H9 (cell line): ENCODE results near the gene GPR45. TPM values are rescaled to one million over a fixed set of nuclear protein-coding genes. Genes with fewer than 3 reads are reported as not detected.

Experiments
- DNase-seq: peaks from one replicate; pipeline ENCODE4 v3.0.0-alpha.2; 2017
- H2AFZ ChIP-seq: one replicate; pipeline ENCODE4 v1.6.1; 2013; ENCODE audit warnings: mild to moderate bottlenecking, low read length, control low read depth, moderate library complexity
- H2AK5ac ChIP-seq: 2 replicates; pipeline ENCODE4 v1.6.1; 2013; ENCODE audit warnings: low read length, control low read depth, mixed read lengths; ENCODE audit not compliant: insufficient read length
- H2BK120ac ChIP-seq: one replicate; pipeline ENCODE4 v1.6.1; 2013; ENCODE audit warnings: low read depth, mild to moderate bottlenecking, low read length, control low read depth, inconsistent platforms; ENCODE audit not compliant: poor library complexity, severe bottlenecking
- H2BK12ac ChIP-seq: 2 replicates; pipeline ENCODE4 v1.6.1; 2013; ENCODE audit warnings: low read length, control low read depth, mixed read lengths, low read depth; ENCODE audit not compliant: insufficient read length
- H2BK15ac ChIP-seq: 2 replicates; pipeline ENCODE4 v1.6.1; 2013; ENCODE audit warnings: low read depth, low read length, control low read depth
- H2BK20ac ChIP-seq: one replicate; pipeline ENCODE4 v1.6.1; 2013; ENCODE audit warnings: low read depth, mild to moderate bottlenecking, low read length, control low read depth, inconsistent platforms; ENCODE audit not compliant: poor library complexity, severe bottlenecking
- H2BK5ac ChIP-seq: 2 replicates; pipeline ENCODE4 v1.6.1; 2013; ENCODE audit warnings: low read length, control low read depth, mixed read lengths; ENCODE audit not compliant: insufficient read length
- H3K14ac ChIP-seq: 2 replicates; pipeline ENCODE4 v1.6.1; 2013; ENCODE audit warnings: low read length, control low read depth; ENCODE audit not compliant: insufficient read depth
- H3K18ac ChIP-seq: 2 replicates; pipeline ENCODE4 v1.6.1; 2013; ENCODE audit warnings: low read depth, mild to moderate bottlenecking, mixed read lengths, low read length, control low read depth; ENCODE audit not compliant: insufficient read length
- H3K23ac ChIP-seq: 2 replicates; pipeline ENCODE4 v1.6.1; 2013; ENCODE audit warnings: low read length, control low read depth, mixed read lengths, low read depth; ENCODE audit not compliant: insufficient read length
- H3K23me2 ChIP-seq: 2 replicates; pipeline ENCODE4 v1.6.1; 2013; ENCODE audit warnings: low read depth, mild to moderate bottlenecking, mixed read lengths, low read length, control low read depth; ENCODE audit not compliant: insufficient read length, poor library complexity, severe bottlenecking
- H3K27ac ChIP-seq: 2 replicates; pipeline ENCODE4 v1.5.1; 2013; ENCODE audit warnings: low read length, control low read depth, mixed read lengths, low read depth; ENCODE audit not compliant: insufficient read length
- H3K27me3 ChIP-seq: 2 replicates; pipeline ENCODE4 v1.6.1; 2013; ENCODE audit warnings: low read length, control low read depth, inconsistent platforms; ENCODE audit not compliant: insufficient read depth
- H3K4ac ChIP-seq: 2 replicates; pipeline ENCODE4 v1.6.1; 2013; ENCODE audit warnings: low read depth, mild to moderate bottlenecking, control low read depth, inconsistent platforms, low read length, moderate library complexity
- H3K4me1 ChIP-seq: 2 replicates; pipeline ENCODE4 v1.6.1; 2013; ENCODE audit warnings: low read length, control low read depth, inconsistent platforms; ENCODE audit not compliant: insufficient read depth
- H3K4me2 ChIP-seq: 2 replicates; pipeline ENCODE4 v1.6.1; 2013; ENCODE audit warnings: low read length, control low read depth, mixed read lengths; ENCODE audit not compliant: insufficient read length, insufficient read depth
- H3K56ac ChIP-seq: 2 replicates; pipeline ENCODE4 v1.6.1; 2013; ENCODE audit warnings: low read depth, mild to moderate bottlenecking, mixed read lengths, low read length, control low read depth; ENCODE audit not compliant: insufficient read length
- H3K79me1 ChIP-seq: 2 replicates; pipeline ENCODE4 v1.6.1; 2013; ENCODE audit warnings: low read depth, mild to moderate bottlenecking, moderate library complexity, low read length, control low read depth, inconsistent platforms; ENCODE audit not compliant: insufficient read depth, poor library complexity, severe bottlenecking
- H3K79me2 ChIP-seq: 2 replicates; pipeline ENCODE4 v1.6.1; 2013; ENCODE audit warnings: low read length, control low read depth, inconsistent platforms; ENCODE audit not compliant: insufficient read depth
- H3K9ac ChIP-seq: 2 replicates; pipeline ENCODE4 v1.6.1; 2013; ENCODE audit warnings: low read length, control low read depth, mixed read lengths; ENCODE audit not compliant: insufficient read length; ENCODE audit errors: extremely low read depth
- H3K9me3 ChIP-seq: one replicate; pipeline ENCODE4 v1.6.1; 2013; ENCODE audit warnings: low read depth, low read length, inconsistent platforms; ENCODE audit not compliant: control insufficient read depth
- H3T11ph ChIP-seq: one replicate; pipeline ENCODE4 v1.6.1; 2013; ENCODE audit warnings: mild to moderate bottlenecking, low read length, control low read depth, inconsistent platforms
- H4K20me1 ChIP-seq: one replicate; pipeline ENCODE4 v1.6.1; 2013; ENCODE audit not compliant: control insufficient read depth, insufficient read length, insufficient read depth
- H4K5ac ChIP-seq: 2 replicates; pipeline ENCODE4 v1.6.1; 2013; ENCODE audit warnings: low read depth, mild to moderate bottlenecking, mixed read lengths, low read length, control low read depth; ENCODE audit not compliant: insufficient read length
- H4K8ac ChIP-seq: replicated peaks from 2 replicates; pipeline ENCODE4 v1.6.1; 2013; ENCODE audit warnings: low read length, control low read depth, mixed read lengths, low read depth; ENCODE audit not compliant: insufficient read length
- H4K91ac ChIP-seq: 2 replicates; pipeline ENCODE4 v1.6.1; 2013; ENCODE audit warnings: low read depth, mild to moderate bottlenecking, moderate library complexity, mixed read lengths, low read length, control low read depth; ENCODE audit not compliant: insufficient read length
- H3K27ac Mint-ChIP-seq, 3 experiments: 2 replicates in 2 of 3; 3 replicates in 1 of 3; pipeline ENCODE4 v1.8.0; 2020 to 2021; ENCODE audit warnings: mixed read lengths in 3 of 3, mild to moderate bottlenecking in 1 of 3, moderate library complexity in 1 of 3
- H3K27me3 Mint-ChIP-seq: 2 replicates; pipeline ENCODE4 v1.8.0; 2021; ENCODE audit warnings: low read depth, mild to moderate bottlenecking, moderate library complexity, mixed read lengths
- H3K36me3 Mint-ChIP-seq, 3 experiments: 2 replicates in 2 of 3; 3 replicates in 1 of 3; pipeline ENCODE4 v1.8.0; 2020 to 2021; ENCODE audit warnings: low read depth in 3 of 3, mixed read lengths in 3 of 3; ENCODE audit not compliant: insufficient read depth in 1 of 3
- H3K4me1 Mint-ChIP-seq, 2 experiments: 2 replicates each; pipeline ENCODE4 v1.8.0; 2020; ENCODE audit warnings: mixed read lengths in 2 of 2
- H3K4me3 Mint-ChIP-seq, 2 experiments: 2 replicates in 1 of 2; 3 replicates in 1 of 2; pipeline ENCODE4 v1.8.0; 2020 to 2021; ENCODE audit warnings: mild to moderate bottlenecking in 2 of 2, mixed read lengths in 2 of 2, moderate library complexity in 1 of 2
- H3K9me3 Mint-ChIP-seq, 2 experiments: 2 replicates in 1 of 2; 3 replicates in 1 of 2; pipeline ENCODE4 v1.8.0; 2020; ENCODE audit warnings: mild to moderate bottlenecking in 2 of 2, mixed read lengths in 2 of 2, moderate library complexity in 1 of 2
- CTCF ChIP-seq: fragments of 200-600 bp; sonication (generic); conservative IDR thresholded peaks from 3 replicates; pipeline ENCODE4 v1.8.0; 2021; ENCODE audit warnings: antibody characterized with exemption, mild to moderate bottlenecking
- WGBS: extraction: QIAGEN DNeasy Blood & Tissue Kit; methylation state at CpG from one replicate; pipeline ENCODE4 v1.1.7; 2013; ENCODE audit warnings: missing lambda C conversion rate, low lambda C conversion rate, mixed read lengths; ENCODE audit not compliant: insufficient read length; ENCODE audit errors: extremely low coverage; 5-methylcytosine and 5-hydroxymethylcytosine counted together
- total RNA-seq: library from RNA; stranded (reverse); gene quantifications from 2 replicates; pipeline ENCODE4 v1.2.1, GENCODE V29; 2021

Gene GPR45
- total RNA-seq, 1 experiment from 2014 or later: not detected

- Histone ChIP-seq H3K9me3 (no peaks in the 10 kb centered on the region), H2AK5ac (no peak overlapping the region), H3K79me2 (no peaks in the 10 kb centered on the region), H4K5ac (no peak overlapping the region), H3K79me1 (no peaks in the 10 kb centered on the region), H3K9ac (no peak overlapping the region), H3T11ph (no peak overlapping the region), H3K23ac (no peak overlapping the region), H3K14ac (no peak overlapping the region), H2BK20ac (no peak overlapping the region), H2AFZ (no peak overlapping the region), H2BK5ac (no peak overlapping the region), H3K56ac (no peak overlapping the region), H4K91ac (no peak overlapping the region), H2BK120ac (no peak overlapping the region), H3K27me3 (no peaks in the 10 kb centered on the region), H3K4ac (no peak overlapping the region), H3K4me1 (no peaks in the 10 kb centered on the region), H3K27ac (no peak overlapping the region), H4K8ac (no peak overlapping the region), H2BK15ac (no peak overlapping the region), H4K20me1 (no peaks in the 10 kb centered on the region), H3K23me2 (no peaks in the 10 kb centered on the region), H2BK12ac (no peak overlapping the region), H3K4me2 (no peak overlapping the region), H3K18ac (no peak overlapping the region)
- no peak overlapping the region for H3K27ac Mint-ChIP-seq
- no peaks in the 10 kb centered on the region for H3K4me1 Mint-ChIP-seq
- no peaks in the 10 kb centered on the region for H3K9me3 Mint-ChIP-seq
- H3K36me3 Mint-ChIP-seq: peaks cover 12 to 83% (median 37%) of the 10 kb centered on the region in 3 experiments; a peak in 6 of 7 replicates
- no peak overlapping the region for H3K4me3 Mint-ChIP-seq
- no peak for DNase-seq
- WGBS: no CpG with 5 or more reads among the region's 9 CpGs
- no peaks in the 10 kb centered on the region for H3K27me3 Mint-ChIP-seq
- TF ChIP-seq CTCF: no peak
These were observed 30.6 kb downstream of the GPR45 start for GRCh38 chr2:105272176-105272575.
